ENCODE data around the gene GPR12. TPM values are rescaled to one million over a fixed set of nuclear protein-coding genes. Genes with fewer than 3 reads are reported as not detected.

Gene GPR12
- total RNA-seq, 5 donors from 2014 or later (not counting 1 experiment from before 2014, with no cell fraction given): not detected

GRCh38 chr13:26762745-26763345 is 2.3 kb upstream of the GPR12 start:
- H3K27ac ChIP-seq (ENCODE audit: low read length): no peak overlapping the region
- H3K4me1 Mint-ChIP-seq: peaks cover 0 to 20% (median 18%) of the 10 kb centered on the region in 3 donors
- no peak overlapping the region for H3K4me3 Mint-ChIP-seq
- no peaks in the 10 kb centered on the region for H3K9me3 Mint-ChIP-seq
- ATAC-seq (replicated peaks in 1 of 4): no peak
- DNase-seq: no peak
- H3K4me3 ChIP-seq (ENCODE audit: control insufficient read depth in 1 of 2, extremely low read depth in 1 of 2, low read length in 1 of 2): no peak overlapping the region
- ChIA-PET CTCF (interaction anchor here in 1 of 2 donors (0.6 kb wide), 2 partner anchors 25 to 334 kb away, joined by 3 to 7 read pairs; no protein-coding TSS in a partner anchor), POLR2A (no interaction called here)
- no peaks in the 10 kb centered on the region for H3K9me3 ChIP-seq
- H3K27me3 Mint-ChIP-seq: peaks cover 50 to 58% of the 10 kb centered on the region in 2 donors
- no peaks in the 10 kb centered on the region for H3K36me3 Mint-ChIP-seq
- H3K27ac Mint-ChIP-seq: no peak overlapping the region
- H3K36me3 ChIP-seq (ENCODE audit: control insufficient read depth in 2 of 2, extremely low read depth in 1 of 2, insufficient read depth in 1 of 2, low read length in 1 of 2): no peaks in the 10 kb centered on the region
- H3K4me1 ChIP-seq (ENCODE audit: control insufficient read depth in 1 of 2, extremely low read depth in 1 of 2, insufficient read depth in 2 of 2, low read length in 2 of 2): peaks cover 0 to 7% of the 10 kb centered on the region in 2 experiments
- 31% methylated on average over 2 of the region's 4 CpGs for WGBS (ENCODE audit: insufficient coverage)
- H3K27me3 ChIP-seq (replicated peaks in 1 of 2; ENCODE audit: control insufficient read depth in 2 of 2, extremely low read depth in 1 of 2, insufficient read depth in 2 of 2, low read length in 1 of 2): peaks cover 22 to 39% of the 10 kb centered on the region in 2 experiments

GRCh38 chr13:26760832-26761582 is 421 bp upstream of the GPR12 start:
- Mint-ChIP-seq H3K27ac (no peak overlapping the region), H3K4me3 (peak overlapping the region; percentile 39 to 57 (median 51)), H3K27me3 (peaks cover 47 to 61% of the 10 kb centered on the region in 2 donors), H3K9me3 (no peaks in the 10 kb centered on the region), H3K36me3 (no peaks in the 10 kb centered on the region), H3K4me1 (peaks cover 0 to 20% (median 18%) of the 10 kb centered on the region in 3 donors)
- WGBS (ENCODE audit: insufficient coverage): 10% methylated on average over 40 of the region's 41 CpGs
- Histone ChIP-seq H3K4me3 (ENCODE audit: control insufficient read depth in 1 of 2, extremely low read depth in 1 of 2, low read length in 1 of 2) (no peak overlapping the region), H3K4me1 (ENCODE audit: control insufficient read depth in 1 of 2, extremely low read depth in 1 of 2, insufficient read depth in 2 of 2, low read length in 2 of 2) (peaks cover 0 to 7% of the 10 kb centered on the region in 2 experiments), H3K27ac (ENCODE audit: low read length) (no peak overlapping the region), H3K9me3 (no peaks in the 10 kb centered on the region), H3K36me3 (ENCODE audit: control insufficient read depth in 2 of 2, extremely low read depth in 1 of 2, insufficient read depth in 1 of 2, low read length in 1 of 2) (no peaks in the 10 kb centered on the region), H3K27me3 (replicated peaks in 1 of 2; ENCODE audit: control insufficient read depth in 2 of 2, extremely low read depth in 1 of 2, insufficient read depth in 2 of 2, low read length in 1 of 2) (peaks cover 22 to 37% of the 10 kb centered on the region in 2 experiments)
- no peak for DNase-seq
- POLR2A ChIA-PET: no interaction called here
- ATAC-seq (replicated peaks in 1 of 4): no peak
- CTCF ChIA-PET: interaction anchor here in 1 of 2 donors (0.6 kb wide), 1 partner anchor 28 kb away, joined by 3 read pairs; no protein-coding TSS in a partner anchor

- Mint-ChIP-seq H3K36me3 (no peaks in the 10 kb centered on the region), H3K4me1 (peaks cover 0 to 20% (median 18%) of the 10 kb centered on the region in 3 donors), H3K27ac (no peak overlapping the region), H3K27me3 (peaks cover 50 to 62% of the 10 kb centered on the region in 2 donors), H3K9me3 (no peaks in the 10 kb centered on the region), H3K4me3 (peak overlapping the region; percentile 58 to 62 (median 60))
- Histone ChIP-seq H3K27ac (ENCODE audit: low read length) (no peak overlapping the region), H3K4me3 (ENCODE audit: control insufficient read depth in 1 of 2, extremely low read depth in 1 of 2, low read length in 1 of 2) (no peak overlapping the region), H3K9me3 (no peaks in the 10 kb centered on the region), H3K4me1 (ENCODE audit: control insufficient read depth in 1 of 2, extremely low read depth in 1 of 2, insufficient read depth in 2 of 2, low read length in 2 of 2) (peaks cover 0 to 7% of the 10 kb centered on the region in 2 experiments), H3K36me3 (ENCODE audit: control insufficient read depth in 2 of 2, extremely low read depth in 1 of 2, insufficient read depth in 1 of 2, low read length in 1 of 2) (no peaks in the 10 kb centered on the region), H3K27me3 (replicated peaks in 1 of 2; ENCODE audit: control insufficient read depth in 2 of 2, extremely low read depth in 1 of 2, insufficient read depth in 2 of 2, low read length in 1 of 2) (peaks cover 20 to 32% of the 10 kb centered on the region in 2 experiments)
- ATAC-seq (replicated peaks in 1 of 4) (no peak), DNase-seq (no peak)
- POLR2A ChIA-PET: no interaction called here
- CTCF ChIA-PET: no interaction called here
- WGBS (ENCODE audit: insufficient coverage): 76% methylated on average over 25 of the region's 27 CpGs
These were observed 1.2 kb downstream of the GPR12 start for GRCh38 chr13:26759249-26759906.

GRCh38 chr13:26758496-26759157 is 2.0 kb downstream of the GPR12 start:
- POLR2A ChIA-PET: interaction anchor here in 1 of 2 donors (0.6 kb wide), 1 partner anchor 418 kb away, joined by 3 read pairs; no protein-coding TSS in a partner anchor
- Histone ChIP-seq H3K27me3 (replicated peaks in 1 of 2; ENCODE audit: control insufficient read depth in 2 of 2, extremely low read depth in 1 of 2, insufficient read depth in 2 of 2, low read length in 1 of 2) (peaks cover 19 to 32% of the 10 kb centered on the region in 2 experiments), H3K36me3 (ENCODE audit: control insufficient read depth in 2 of 2, extremely low read depth in 1 of 2, insufficient read depth in 1 of 2, low read length in 1 of 2) (no peaks in the 10 kb centered on the region), H3K4me3 (ENCODE audit: control insufficient read depth in 1 of 2, extremely low read depth in 1 of 2, low read length in 1 of 2) (no peak overlapping the region), H3K9me3 (no peaks in the 10 kb centered on the region), H3K4me1 (ENCODE audit: control insufficient read depth in 1 of 2, extremely low read depth in 1 of 2, insufficient read depth in 2 of 2, low read length in 2 of 2) (peaks cover 0 to 7% of the 10 kb centered on the region in 2 experiments), H3K27ac (ENCODE audit: low read length) (no peak overlapping the region)
- Mint-ChIP-seq H3K4me3 (peak overlapping the region in 1 of 3 donors; percentile 58), H3K4me1 (peaks cover 0 to 20% (median 18%) of the 10 kb centered on the region in 3 donors), H3K9me3 (no peaks in the 10 kb centered on the region), H3K27me3 (peaks cover 50 to 62% of the 10 kb centered on the region in 2 donors), H3K27ac (no peak overlapping the region), H3K36me3 (no peaks in the 10 kb centered on the region)
- ATAC-seq (replicated peaks in 1 of 4) (no peak), DNase-seq (no peak)
- WGBS (ENCODE audit: insufficient coverage): 85% methylated on average over 14 of the region's 18 CpGs
- CTCF ChIA-PET: interaction anchor here in 1 of 2 donors (0.7 kb wide), 1 partner anchor 25 kb away, joined by 3 read pairs; no protein-coding TSS in a partner anchor

GRCh38 chr13:26756961-26757360 is 3.6 kb downstream of the GPR12 start:
- H3K27ac ChIP-seq (ENCODE audit: low read length): no peak overlapping the region
- DNase-seq: no peak
- POLR2A ChIA-PET: no interaction called here
- H3K4me1 ChIP-seq (ENCODE audit: control insufficient read depth in 1 of 2, extremely low read depth in 1 of 2, insufficient read depth in 2 of 2, low read length in 2 of 2): peaks cover 0 to 7% of the 10 kb centered on the region in 2 experiments
- no peaks in the 10 kb centered on the region for H3K36me3 Mint-ChIP-seq
- no peaks in the 10 kb centered on the region for H3K36me3 ChIP-seq (ENCODE audit: control insufficient read depth in 2 of 2, extremely low read depth in 1 of 2, insufficient read depth in 1 of 2, low read length in 1 of 2)
- no peak overlapping the region for H3K4me3 ChIP-seq (ENCODE audit: control insufficient read depth in 1 of 2, extremely low read depth in 1 of 2, low read length in 1 of 2)
- peaks cover 19 to 23% of the 10 kb centered on the region in 2 experiments for H3K27me3 ChIP-seq (replicated peaks in 1 of 2; ENCODE audit: control insufficient read depth in 2 of 2, extremely low read depth in 1 of 2, insufficient read depth in 2 of 2, low read length in 1 of 2)
- H3K4me3 Mint-ChIP-seq: no peak overlapping the region
- CTCF ChIA-PET: no interaction called here
- WGBS (ENCODE audit: insufficient coverage): 100% methylated on average over 1 of the region's 3 CpGs
- ATAC-seq (replicated peaks in 1 of 4): no peak
- no peak overlapping the region for H3K27ac Mint-ChIP-seq
- H3K27me3 Mint-ChIP-seq: peaks cover 38 to 51% of the 10 kb centered on the region in 2 donors
- no peaks in the 10 kb centered on the region for H3K9me3 Mint-ChIP-seq
- no peaks in the 10 kb centered on the region for H3K9me3 ChIP-seq
- peaks cover 0 to 20% (median 18%) of the 10 kb centered on the region in 3 donors for H3K4me1 Mint-ChIP-seq

- Mint-ChIP-seq H3K4me3 (no peak overlapping the region), H3K27me3 (peaks cover 7 to 20% of the 10 kb centered on the region in 2 donors), H3K27ac (no peak overlapping the region), H3K9me3 (no peaks in the 10 kb centered on the region), H3K36me3 (no peaks in the 10 kb centered on the region), H3K4me1 (peaks cover 3 to 8% (median 7%) of the 10 kb centered on the region in 3 donors)
- 51% methylated on average over 2 of the region's 2 CpGs for WGBS (ENCODE audit: insufficient coverage)
- peaks cover 0 to 11% of the 10 kb centered on the region in 2 experiments for H3K27me3 ChIP-seq (replicated peaks in 1 of 2; ENCODE audit: control insufficient read depth in 2 of 2, extremely low read depth in 1 of 2, insufficient read depth in 2 of 2, low read length in 1 of 2)
- CTCF ChIA-PET: no interaction called here
- H3K4me1 ChIP-seq (ENCODE audit: control insufficient read depth in 1 of 2, extremely low read depth in 1 of 2, insufficient read depth in 2 of 2, low read length in 2 of 2): no peaks in the 10 kb centered on the region
- no peak overlapping the region for H3K27ac ChIP-seq (ENCODE audit: low read length)
- POLR2A ChIA-PET: no interaction called here
- ATAC-seq (replicated peaks in 1 of 4): no peak
- H3K36me3 ChIP-seq (ENCODE audit: control insufficient read depth in 2 of 2, extremely low read depth in 1 of 2, insufficient read depth in 1 of 2, low read length in 1 of 2): no peaks in the 10 kb centered on the region
- no peaks in the 10 kb centered on the region for H3K9me3 ChIP-seq
- DNase-seq: no peak
- no peak overlapping the region for H3K4me3 ChIP-seq (ENCODE audit: control insufficient read depth in 1 of 2, extremely low read depth in 1 of 2, low read length in 1 of 2)
These were observed 7.9 kb downstream of the GPR12 start for GRCh38 chr13:26752671-26753070.
